ENCODE measurements around the gene GSTO1. TPM values are rescaled to one million over a fixed set of nuclear protein-coding genes. Genes with fewer than 3 reads are reported as not detected.

Gene GSTO1
- total and polyA plus RNA-seq, 2 of the 13 experiments (the other 11 are each of a cell fraction or from before 2014, with no cell fraction given): 228 to 300 TPM

DNA sequence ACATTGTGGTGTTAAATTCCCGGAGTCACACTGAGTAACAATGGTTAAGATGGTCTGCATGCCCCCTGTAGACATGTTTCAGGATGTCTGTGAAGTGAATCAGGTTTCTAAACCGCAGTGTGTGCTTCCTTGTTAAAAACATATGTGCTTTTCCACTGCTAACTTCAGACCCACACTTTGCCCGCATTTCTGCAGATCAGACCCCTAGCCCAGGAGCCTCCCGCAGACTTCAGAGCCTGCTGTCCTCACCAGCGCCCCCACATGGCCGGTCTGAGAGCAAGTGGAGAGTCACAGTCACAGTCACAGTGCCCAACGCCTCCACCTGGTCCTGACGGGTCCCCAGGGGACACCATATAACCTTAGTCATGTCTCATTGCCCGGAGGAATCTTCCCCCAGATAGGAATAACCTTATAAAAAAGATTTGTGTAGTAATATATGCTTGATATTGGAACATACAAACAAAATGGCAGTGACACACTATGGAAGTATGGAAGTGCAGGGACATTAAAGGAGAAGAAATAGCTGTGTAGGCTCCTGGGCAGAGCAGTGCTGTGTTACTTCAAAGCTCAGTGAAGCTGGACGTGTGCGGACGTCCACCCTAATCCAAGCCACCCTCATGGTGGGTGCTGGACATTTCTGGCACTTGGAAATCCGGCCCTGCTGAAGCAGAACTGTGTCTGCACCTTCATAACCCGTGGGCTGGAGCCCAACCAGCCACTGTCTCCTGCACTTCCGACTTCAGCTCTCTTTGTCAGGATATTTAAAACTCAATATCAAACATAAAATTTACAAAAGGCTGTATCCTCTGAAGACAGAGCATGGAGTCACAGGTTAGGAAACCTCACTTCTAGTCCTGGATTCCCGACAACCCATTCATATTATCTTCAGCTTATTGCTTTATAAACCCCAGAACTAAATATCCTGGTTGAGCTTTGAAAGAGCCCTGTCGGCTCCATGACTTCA is 43.3 kb downstream of the GSTO1 start (continued):
- peak; percentile 36; the same call in 1 of the 2 replicates for TF ChIP-seq KDM2A (CRISPR knock-in tag; IDR thresholded peaks at IDR 0.05; ENCODE audit: borderline replicate concordance, low read depth)
- TF ChIP-seq SAP130 (CRISPR knock-in tag; IDR thresholded peaks at IDR 0.05; ENCODE audit: low read depth): no peak
- TF ChIP-seq ZNF746 (CRISPR knock-in tag; IDR thresholded peaks at IDR 0.05): no peak
- TF ChIP-seq DNMT1 (CRISPR knock-in tag; IDR thresholded peaks at IDR 0.05): no peak
- no peak for TF ChIP-seq NCOA1 (CRISPR knock-in tag; IDR thresholded peaks at IDR 0.05)
- TF ChIP-seq, protein P1, sequence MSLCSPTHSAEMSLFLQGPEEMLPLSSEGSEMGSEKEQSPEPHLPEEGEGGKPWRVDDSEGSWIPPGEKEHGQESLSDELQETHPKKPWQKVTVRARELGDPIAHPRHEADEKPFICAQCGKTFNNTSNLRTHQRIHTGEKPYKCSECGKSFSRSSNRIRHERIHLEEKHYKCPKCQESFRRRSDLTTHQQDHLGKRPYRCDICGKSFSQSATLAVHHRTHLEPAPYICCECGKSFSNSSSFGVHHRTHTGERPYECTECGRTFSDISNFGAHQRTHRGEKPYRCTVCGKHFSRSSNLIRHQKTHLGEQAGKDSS (CRISPR knock-in tag; IDR thresholded peaks at IDR 0.05; ENCODE audit: borderline replicate concordance, low read depth): peak; percentile 54; the same call in 1 of the 2 replicates
- TF ChIP-seq HNRNPLL (IDR thresholded peaks at IDR 0.05; ENCODE audit: low read depth, low read length, poor library complexity, severe bottlenecking): no peak
- TF ChIP-seq FLYWCH1 (CRISPR knock-in tag; IDR thresholded peaks at IDR 0.05): no peak
- TF ChIP-seq, protein P2, sequence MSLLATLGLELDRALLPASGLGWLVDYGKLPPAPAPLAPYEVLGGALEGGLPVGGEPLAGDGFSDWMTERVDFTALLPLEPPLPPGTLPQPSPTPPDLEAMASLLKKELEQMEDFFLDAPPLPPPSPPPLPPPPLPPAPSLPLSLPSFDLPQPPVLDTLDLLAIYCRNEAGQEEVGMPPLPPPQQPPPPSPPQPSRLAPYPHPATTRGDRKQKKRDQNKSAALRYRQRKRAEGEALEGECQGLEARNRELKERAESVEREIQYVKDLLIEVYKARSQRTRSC (CRISPR knock-in tag; IDR thresholded peaks at IDR 0.05; ENCODE audit: low read depth): no peak
- TF ChIP-seq, protein P3, sequence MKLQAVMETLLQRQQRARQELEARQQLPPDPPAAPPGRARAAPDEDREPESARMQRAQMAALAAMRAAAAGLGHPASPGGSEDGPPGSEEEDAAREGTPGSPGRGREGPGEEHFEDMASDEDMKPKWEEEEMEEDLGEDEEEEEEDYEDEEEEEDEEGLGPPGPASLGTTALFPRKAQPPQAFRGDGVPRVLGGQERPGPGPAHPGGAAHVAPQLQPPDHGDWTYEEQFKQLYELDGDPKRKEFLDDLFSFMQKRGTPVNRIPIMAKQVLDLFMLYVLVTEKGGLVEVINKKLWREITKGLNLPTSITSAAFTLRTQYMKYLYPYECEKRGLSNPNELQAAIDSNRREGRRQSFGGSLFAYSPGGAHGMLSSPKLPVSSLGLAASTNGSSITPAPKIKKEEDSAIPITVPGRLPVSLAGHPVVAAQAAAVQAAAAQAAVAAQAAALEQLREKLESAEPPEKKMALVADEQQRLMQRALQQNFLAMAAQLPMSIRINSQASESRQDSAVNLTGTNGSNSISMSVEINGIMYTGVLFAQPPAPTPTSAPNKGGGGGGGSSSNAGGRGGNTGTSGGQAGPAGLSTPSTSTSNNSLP (IDR thresholded peaks at IDR 0.05; ENCODE audit: low read depth, low read length): no peak
- TF ChIP-seq MAFF (IDR thresholded peaks at IDR 0.05; ENCODE audit: low read depth, low read length): no peak

All from HepG2 (cell line).